Parathyroid adenoma (tissue), 2 donors: ENCODE measurements around the gene CCL28.

Experiments used
- H2AFZ ChIP-seq: fragments of 300-600 bp; sonication (generic); one replicate; pipeline ENCODE4 v1.7.0; 2017; ENCODE audit warnings: antibody characterized with exemption, mild to moderate bottlenecking
- H3K27ac ChIP-seq: fragments of 300-600 bp; sonication (generic); one replicate; pipeline ENCODE4 v1.7.0; 2017
- H3K27me3 ChIP-seq: fragments of 300-600 bp; sonication (generic); one replicate; pipeline ENCODE4 v1.7.0; 2017; ENCODE audit warnings: low read length; ENCODE audit not compliant: control insufficient read depth, insufficient read depth
- H3K36me3 ChIP-seq: fragments of 300-600 bp; sonication (generic); one replicate; pipeline ENCODE4 v1.7.0; 2017; ENCODE audit warnings: low read length; ENCODE audit not compliant: control insufficient read depth, insufficient read depth
- H3K4me1 ChIP-seq: fragments of 300-600 bp; sonication (generic); one replicate; pipeline ENCODE4 v1.7.0; 2017; ENCODE audit warnings: control low read depth
- H3K4me2 ChIP-seq: fragments of 300-600 bp; sonication (generic); one replicate; pipeline ENCODE4 v1.7.0; 2017; ENCODE audit warnings: low read length
- H3K4me3 ChIP-seq: fragments of 300-600 bp; sonication (generic); one replicate; pipeline ENCODE4 v1.7.0; 2017; ENCODE audit warnings: low read depth, low read length
- H3K79me2 ChIP-seq: fragments of 300-600 bp; sonication (generic); one replicate; pipeline ENCODE4 v1.7.0; 2017; ENCODE audit warnings: control low read depth
- H3K9ac ChIP-seq: fragments of 300-600 bp; sonication (generic); one replicate; pipeline ENCODE4 v1.7.0; 2017; ENCODE audit warnings: mild to moderate bottlenecking
- H3K9me3 ChIP-seq: fragments of 300-600 bp; sonication (generic); one replicate; pipeline ENCODE4 v1.7.0; 2017; ENCODE audit warnings: low read length; ENCODE audit not compliant: control insufficient read depth
- CTCF ChIP-seq: fragments of 300-600 bp; sonication (generic); IDR thresholded peaks from one replicate; pipeline ENCODE4 v1.7.0; 2017; ENCODE audit warnings: antibody characterized with exemption, mild to moderate bottlenecking
- donor health status: primary hyperparathyroidism.

Gene CCL28

GRCh38 chr5:43433382-43433781, 21.2 kb upstream of the CCL28 start:
- Histone ChIP-seq H3K9me3 (no peaks in the 10 kb centered on the region), H3K4me3 (no peak overlapping the region), H3K27me3 (no peaks in the 10 kb centered on the region), H3K9ac (no peak overlapping the region), H3K79me2 (no peaks in the 10 kb centered on the region), H3K27ac (no peak overlapping the region), H3K36me3 (no peaks in the 10 kb centered on the region), H3K4me1 (peaks cover 10% of the 10 kb centered on the region), H2AFZ (peak overlapping the region; percentile 44), H3K4me2 (no peak overlapping the region)
- TF ChIP-seq CTCF = no peak

- Histone ChIP-seq H3K27ac (peak overlapping the region; percentile 12), H3K79me2 (no peaks in the 10 kb centered on the region), H3K4me2 (no peak overlapping the region), H3K4me3 (no peak overlapping the region), H3K27me3 (no peaks in the 10 kb centered on the region), H3K36me3 (no peaks in the 10 kb centered on the region), H3K9me3 (no peaks in the 10 kb centered on the region), H3K4me1 (peaks cover 10% of the 10 kb centered on the region), H3K9ac (no peak overlapping the region), H2AFZ (peak overlapping the region; percentile 54)
- TF ChIP-seq CTCF = no peak
These were observed 20.5 kb upstream of the CCL28 start for GRCh38 chr5:43432486-43433375.

GRCh38 chr5:43429706-43430105, 17.5 kb upstream of the CCL28 start:
- H3K4me3 ChIP-seq = no peak overlapping the region
- H3K27ac ChIP-seq = no peak overlapping the region
- H3K36me3 ChIP-seq = no peaks in the 10 kb centered on the region
- no peak overlapping the region for H3K9ac ChIP-seq
- no peaks in the 10 kb centered on the region for H3K9me3 ChIP-seq
- H3K4me2 ChIP-seq = no peak overlapping the region
- no peak for TF ChIP-seq CTCF
- H3K4me1 ChIP-seq = peaks cover 10% of the 10 kb centered on the region
- no peaks in the 10 kb centered on the region for H3K27me3 ChIP-seq
- no peak overlapping the region for H2AFZ ChIP-seq
- no peaks in the 10 kb centered on the region for H3K79me2 ChIP-seq

- TF ChIP-seq CTCF = no peak
- Histone ChIP-seq H3K27ac (no peak overlapping the region), H3K36me3 (no peaks in the 10 kb centered on the region), H3K79me2 (no peaks in the 10 kb centered on the region), H3K9ac (no peak overlapping the region), H3K27me3 (no peaks in the 10 kb centered on the region), H2AFZ (no peak overlapping the region), H3K4me3 (no peak overlapping the region), H3K4me1 (peaks cover 10% of the 10 kb centered on the region), H3K9me3 (no peaks in the 10 kb centered on the region), H3K4me2 (no peak overlapping the region)
These were observed 16.8 kb upstream of the CCL28 start for GRCh38 chr5:43429016-43429415.

GRCh38 chr5:43427306-43427705, 15.1 kb upstream of the CCL28 start:
- no peaks in the 10 kb centered on the region for H3K4me1 ChIP-seq
- no peak for TF ChIP-seq CTCF
- H2AFZ ChIP-seq = no peak overlapping the region
- H3K4me2 ChIP-seq = no peak overlapping the region
- no peaks in the 10 kb centered on the region for H3K27me3 ChIP-seq
- H3K9me3 ChIP-seq = no peaks in the 10 kb centered on the region
- no peak overlapping the region for H3K27ac ChIP-seq
- H3K9ac ChIP-seq = no peak overlapping the region
- no peak overlapping the region for H3K4me3 ChIP-seq
- no peaks in the 10 kb centered on the region for H3K36me3 ChIP-seq
- H3K79me2 ChIP-seq = no peaks in the 10 kb centered on the region
